RPMI7951 (cell line): ENCODE results near the gene RAP2B. TPM values are rescaled to one million over a fixed set of nuclear protein-coding genes. Genes with fewer than 3 reads are reported as not detected.
"Not testable (repeated sequence)": the region's sequence is repeated elsewhere in the genome, so short reads cannot be mapped to it uniquely, and the experiment has no call there.

Source experiments
- DNase-seq: peaks from one replicate; pipeline ENCODE4 v3.0.0-alpha.2; 2012; ENCODE audit warnings: low read depth
- total RNA-seq: library from RNA; depleted of rRNA; stranded (reverse); fragments of >200 nt; shearing (Covaris generic); gene quantifications from 2 replicates; pipeline ENCODE4 v1.2.3, GENCODE V29; 2014

Gene RAP2B
- total RNA-seq, 1 experiment from 2014 or later, result 10.0 TPM

DNA sequence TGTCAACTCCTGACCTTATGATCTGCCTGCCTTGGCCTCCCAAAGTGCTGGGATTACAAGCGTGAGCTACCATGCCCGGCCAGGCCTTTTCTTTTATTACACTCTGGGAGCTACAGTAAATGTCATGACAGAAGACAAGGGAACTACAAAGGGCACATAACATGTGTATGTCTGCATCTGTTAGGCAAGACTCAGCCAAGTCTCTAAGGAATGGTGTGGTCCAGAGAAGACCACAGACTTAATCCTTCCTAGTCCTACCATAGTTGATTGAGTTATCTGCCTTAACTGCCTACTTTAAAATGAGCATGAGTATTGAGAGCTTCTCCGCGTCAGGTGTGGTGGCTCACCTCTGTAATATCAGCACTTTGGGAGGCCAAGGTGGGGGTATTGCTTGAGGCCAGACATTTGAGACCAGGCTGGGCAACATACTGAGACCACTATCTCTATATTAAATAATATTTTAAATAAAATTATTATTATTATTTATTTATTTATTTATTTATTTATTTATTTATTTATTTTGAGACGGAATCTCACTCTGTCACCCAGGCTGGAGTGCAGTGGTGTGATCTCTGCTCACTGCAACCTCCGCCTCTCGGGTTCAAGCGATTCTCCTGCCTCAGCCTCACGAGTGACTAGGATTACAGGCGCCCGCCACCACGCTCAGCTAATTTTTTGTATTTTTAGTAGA lies 31.9 kb downstream of the RAP2B start:
- DNase-seq, result not testable (repeated sequence)

GRCh38 chr3:153195349-153195879 lies 33.4 kb downstream of the RAP2B start:
- no peak for DNase-seq

GRCh38 chr3:153209596-153209995 lies 47.6 kb downstream of the RAP2B start:
- DNase-seq, result peak; percentile 77

- DNase-seq, result peak; percentile 26
Observed at GRCh38 chr3:153210146-153210545, 48.1 kb downstream of the RAP2B start.

GRCh38 chr3:153210660-153211059 lies 48.6 kb downstream of the RAP2B start:
- peak; percentile 71 for DNase-seq

- no peak for DNase-seq
Observed at GRCh38 chr3:153215497-153215896, 53.5 kb downstream of the RAP2B start.

GRCh38 chr3:153215966-153216365 lies 53.9 kb downstream of the RAP2B start:
- no peak for DNase-seq

GRCh38 chr3:153216928-153217327 lies 54.9 kb downstream of the RAP2B start:
- DNase-seq, result no peak

DNA sequence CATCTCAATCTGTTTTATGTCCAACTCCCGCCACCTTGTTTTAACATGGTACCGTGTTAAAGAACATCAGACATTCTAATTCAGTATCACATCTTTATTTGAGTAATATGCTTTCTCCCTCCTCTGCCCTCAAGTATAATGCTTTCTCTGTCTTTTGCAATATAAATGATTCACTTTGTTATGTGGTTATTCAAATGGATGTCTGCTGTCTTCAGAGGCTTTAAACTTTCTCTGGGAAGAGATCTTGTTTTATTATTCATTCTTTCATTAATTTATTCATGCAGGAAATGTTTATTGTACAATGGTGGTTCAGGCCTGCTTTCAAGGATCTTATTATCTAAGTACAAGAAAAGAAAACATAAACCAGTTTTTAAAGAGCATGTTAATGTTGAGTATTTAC lies 57.1 kb downstream of the RAP2B start:
- DNase-seq, result peak; percentile 19
